Jurkat, Clone E6-1 (cell line): Measurements from ENCODE around the gene ACVRL1.

Experiments
- DNase-seq: peaks from one replicate; pipeline ENCODE4 v3.0.0-alpha.2; 2011; ENCODE audit warnings: low read depth, low spot score
- H3K4me3 ChIP-seq: 2 replicates; pipeline ENCODE4 v1.5.1; 2011; ENCODE audit warnings: mild to moderate bottlenecking, low read length, control low read depth, moderate library complexity

ACVRL1 gene

DNA sequence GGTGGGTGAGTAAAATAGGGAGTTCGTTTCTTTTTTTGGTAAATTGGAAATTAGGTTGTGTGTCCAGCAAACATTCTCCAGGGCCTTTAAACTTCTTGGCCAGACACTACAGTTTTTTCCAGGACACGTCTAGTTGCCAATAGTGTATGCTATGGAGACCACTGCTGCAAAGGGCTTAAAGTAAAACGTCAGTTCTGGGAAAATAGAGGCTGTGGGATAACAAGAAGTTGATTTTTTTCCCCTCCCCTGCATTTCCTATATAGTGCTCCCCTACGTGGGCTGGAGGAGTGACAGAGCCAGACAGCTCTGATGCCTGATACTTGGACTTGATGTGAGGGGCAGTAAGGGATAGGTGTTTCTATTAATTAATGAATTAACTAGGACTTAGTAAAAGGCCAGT, 46.6 kb downstream of the ACVRL1 start:
- DNase-seq = no peak
- H3K4me3 ChIP-seq = no peak overlapping the region

DNA sequence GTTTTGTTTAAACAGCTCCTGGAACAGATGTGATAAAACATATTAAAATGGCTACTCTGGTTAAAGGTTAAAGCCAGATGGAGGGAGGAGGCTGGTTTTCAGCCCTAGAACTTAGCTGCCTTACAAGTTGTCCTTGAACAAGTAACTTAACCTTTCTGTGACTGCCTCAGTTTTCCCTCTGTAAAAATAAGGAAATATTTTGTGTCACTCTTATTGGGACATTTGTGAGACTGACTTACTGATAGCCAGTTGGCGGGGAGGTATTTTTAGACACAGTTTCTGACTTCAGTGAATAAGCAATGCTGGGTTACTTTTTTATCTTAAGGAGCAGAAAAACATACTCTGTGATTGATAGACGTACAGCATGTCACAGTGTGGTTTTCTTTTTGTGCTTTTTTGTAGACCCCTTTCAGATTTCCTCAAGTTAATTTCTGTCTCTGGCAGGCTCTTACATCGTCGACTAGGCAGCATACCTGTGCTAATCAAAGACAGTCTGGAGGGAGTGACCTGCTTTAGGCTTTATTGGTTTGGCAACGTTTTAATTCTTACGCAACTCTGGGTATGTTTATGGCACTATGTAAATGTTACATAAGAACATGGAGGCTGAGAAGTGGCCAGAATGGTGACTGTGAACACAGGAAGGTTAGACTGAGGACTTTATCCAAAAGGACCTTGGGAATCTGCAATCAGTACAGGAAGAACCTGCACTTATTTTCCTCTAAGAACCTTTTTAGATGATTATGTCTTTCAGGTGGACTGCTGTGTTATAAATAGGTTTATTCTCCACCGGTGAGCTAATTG, 47.5 kb downstream of the ACVRL1 start:
- no peak overlapping the region for H3K4me3 ChIP-seq
- DNase-seq = no peak

GRCh38 chr12:51955702-51956101, 48.4 kb downstream of the ACVRL1 start:
- DNase-seq = no peak

GRCh38 chr12:51958542-51958941, 51.2 kb downstream of the ACVRL1 start:
- no peak overlapping the region for H3K4me3 ChIP-seq
- DNase-seq = no peak

More at GRCh38 chr12:51955702-51956101, 48.4 kb downstream of the ACVRL1 start:
- no peak overlapping the region for H3K4me3 ChIP-seq

- H3K4me3 ChIP-seq = no peak overlapping the region
- no peak for DNase-seq
These were observed 51.9 kb downstream of the ACVRL1 start for GRCh38 chr12:51959211-51959610.

- DNase-seq = no peak
- H3K4me3 ChIP-seq = no peak overlapping the region
These were observed 52.6 kb downstream of the ACVRL1 start for GRCh38 chr12:51959921-51960320.

DNA sequence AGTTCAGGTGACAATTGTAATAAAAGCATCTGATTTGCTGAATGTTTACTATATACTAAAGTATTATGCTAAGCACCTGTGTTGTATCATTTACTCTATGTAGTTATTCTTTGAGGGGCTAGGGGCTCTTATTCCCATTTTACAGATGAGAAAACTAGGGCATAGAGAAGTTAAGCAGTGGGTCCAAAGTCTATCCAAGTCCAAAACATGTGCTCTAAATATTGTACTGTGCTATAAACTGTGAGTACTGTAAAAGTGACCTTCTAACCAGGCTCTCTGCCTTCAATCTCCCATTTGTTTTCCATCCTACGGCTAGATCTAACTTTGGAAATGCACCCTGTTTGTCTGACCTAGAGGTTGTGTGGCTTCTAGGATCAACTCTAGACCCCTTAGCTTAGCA, 53.2 kb downstream of the ACVRL1 start:
- no peak overlapping the region for H3K4me3 ChIP-seq
- DNase-seq = no peak

GRCh38 chr12:51960890-51961289, 53.6 kb downstream of the ACVRL1 start:
- H3K4me3 ChIP-seq = no peak overlapping the region
- DNase-seq = no peak

- no peak overlapping the region for H3K4me3 ChIP-seq
- peak; percentile 54 for DNase-seq
These were observed 54.5 kb downstream of the ACVRL1 start for GRCh38 chr12:51961834-51962233.

DNA sequence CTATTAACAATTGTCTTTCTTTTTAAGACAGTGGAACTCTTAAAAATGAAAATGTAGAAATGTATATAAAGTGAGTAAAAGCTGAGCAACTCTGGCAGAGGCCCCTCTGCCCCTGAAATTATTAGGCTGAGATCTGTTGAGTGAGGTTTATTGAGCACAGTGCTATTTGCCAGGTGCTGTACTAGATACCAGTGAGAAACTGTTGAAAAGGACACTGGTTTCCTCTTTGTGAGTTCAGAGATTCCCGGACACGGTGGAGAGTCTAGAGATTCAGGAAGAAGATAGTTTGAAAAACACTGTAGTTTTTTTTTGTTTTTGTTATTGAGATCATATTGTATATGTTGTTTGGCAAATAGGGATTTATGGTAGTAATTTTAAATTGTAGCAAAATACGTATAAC, 55.4 kb downstream of the ACVRL1 start:
- DNase-seq = no peak
- H3K4me3 ChIP-seq = no peak overlapping the region

- no peak for DNase-seq
- no peak overlapping the region for H3K4me3 ChIP-seq
These were observed 56.2 kb downstream of the ACVRL1 start for GRCh38 chr12:51963477-51963876.

DNA sequence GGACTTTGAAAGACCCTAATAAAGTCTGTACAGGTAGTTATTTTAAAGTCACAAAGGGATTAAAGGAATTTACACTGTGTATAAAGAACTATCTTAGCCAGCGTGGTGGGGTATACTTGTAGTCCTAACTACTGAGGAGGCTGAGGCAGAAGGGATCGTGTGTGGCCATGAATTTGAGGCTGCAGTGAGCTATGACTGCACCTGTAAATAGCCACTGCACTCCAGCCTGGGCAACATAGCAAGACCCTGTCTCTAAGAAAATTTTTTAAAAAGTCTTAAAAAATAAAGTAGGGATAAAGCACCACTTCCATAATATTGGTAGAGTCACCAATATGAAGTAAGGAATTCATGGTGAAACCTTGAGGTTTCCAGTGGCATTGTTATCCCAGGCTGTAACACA, 62.3 kb downstream of the ACVRL1 start:
- H3K4me3 ChIP-seq = no peak overlapping the region
- DNase-seq = no peak

DNA sequence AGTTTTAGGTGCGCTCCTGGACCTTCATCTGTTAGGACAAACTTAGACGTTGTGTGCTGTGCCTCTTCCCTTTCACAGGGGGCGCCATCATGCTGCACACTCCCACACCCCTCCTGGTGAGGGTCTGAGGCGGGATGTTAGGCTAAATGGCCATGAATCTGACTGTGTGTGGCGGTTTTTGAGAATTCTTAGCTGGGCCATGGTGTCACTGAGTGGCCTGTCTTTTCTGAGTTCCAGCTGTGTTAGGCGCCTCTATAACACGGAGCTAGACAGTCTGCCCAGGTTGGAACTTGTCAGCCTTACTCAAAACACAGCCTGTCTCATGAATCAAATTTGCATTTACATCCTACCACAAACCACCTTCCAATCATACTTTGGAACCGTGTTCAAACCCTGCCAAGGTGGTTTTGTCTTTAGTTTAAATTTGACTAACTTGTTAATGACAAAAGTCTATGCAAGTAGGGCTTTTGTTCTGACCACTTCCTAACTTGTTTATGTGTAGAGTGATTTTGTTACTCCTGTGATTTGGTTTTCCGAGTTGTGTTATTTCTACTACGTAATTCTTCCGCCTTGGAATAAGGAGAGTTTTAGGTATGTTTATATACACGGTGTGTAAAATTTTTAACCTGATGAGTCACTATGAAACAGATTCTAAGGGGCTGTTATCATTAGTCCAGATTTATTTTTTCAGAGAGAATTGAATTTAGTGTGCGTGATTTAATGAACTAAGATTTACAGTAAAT, 63.8 kb downstream of the ACVRL1 start:
- no peak overlapping the region for H3K4me3 ChIP-seq
- DNase-seq = peak; percentile 65

GRCh38 chr12:51971679-51972421, 64.5 kb downstream of the ACVRL1 start:
- no peak overlapping the region for H3K4me3 ChIP-seq
- peak; percentile 30 for DNase-seq

DNA sequence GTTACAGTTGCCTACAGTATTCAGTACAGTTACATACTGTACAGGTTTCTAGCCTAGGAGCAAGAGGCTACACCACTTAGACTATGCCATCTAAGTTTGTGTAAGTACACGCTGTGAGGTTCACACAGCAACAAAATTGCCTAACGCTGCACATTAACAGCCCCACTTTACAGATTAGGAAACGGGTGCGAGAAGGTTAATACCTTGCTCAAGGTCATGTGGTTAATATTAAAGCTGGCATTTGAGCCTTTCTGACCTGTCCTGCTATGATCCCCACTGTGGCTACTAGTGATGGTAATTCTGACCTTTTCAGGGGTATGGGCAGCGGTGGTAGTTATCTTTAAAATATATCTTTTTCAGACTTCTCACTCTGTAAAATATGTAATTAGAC, 65.1 kb downstream of the ACVRL1 start:
- DNase-seq = no peak
- H3K4me3 ChIP-seq = peak overlapping the region; percentile 17

DNA sequence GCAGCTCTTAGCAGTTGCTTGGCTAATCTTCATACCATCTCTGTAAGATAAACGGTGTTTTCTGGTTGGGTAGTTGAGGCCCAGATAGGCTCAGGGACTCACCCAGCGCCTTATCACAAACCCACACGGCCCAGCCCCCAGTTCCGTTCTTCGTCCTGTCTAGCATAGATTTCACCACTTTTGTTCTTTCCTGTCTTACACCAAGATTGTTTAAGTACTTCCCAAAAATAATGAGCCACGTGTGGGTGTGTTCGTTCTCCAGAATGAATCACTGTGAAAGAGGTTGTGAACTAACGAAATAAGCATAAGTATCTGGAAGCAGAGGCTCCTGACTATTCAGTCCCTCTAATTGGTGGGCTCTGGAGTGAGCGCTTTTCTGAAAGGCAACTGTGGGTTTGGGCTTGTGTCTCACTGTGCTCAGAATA, 65.6 kb downstream of the ACVRL1 start:
- peak; percentile 82 for DNase-seq

More for the DNA sequence above, 65.6 kb downstream of the ACVRL1 start:
- H3K4me3 ChIP-seq = peak overlapping the region; percentile 17
